Measurements from ENCODE around the gene CCDC50.

CCDC50 gene

GRCh38 chr3:191399918-191400317, 70.7 kb downstream of the CCDC50 start:
- in situ Hi-C loops (cut with MboI; ENCODE audit: low pct_unique_long_range_greater_than_20kb, low sequenced_read_pairs): no loop called here
- DNase-seq: no peak

GRCh38 chr3:191401775-191402357, 72.7 kb downstream of the CCDC50 start:
- no peak for DNase-seq
- in situ Hi-C loops (cut with MboI; ENCODE audit: low pct_unique_long_range_greater_than_20kb, low sequenced_read_pairs): no loop called here

- no peak for DNase-seq
- in situ Hi-C loops (cut with MboI; ENCODE audit: low pct_unique_long_range_greater_than_20kb, low sequenced_read_pairs): no loop called here
Measured at GRCh38 chr3:191409791-191410359, 80.7 kb downstream of the CCDC50 start.

- in situ Hi-C loops (cut with MboI; ENCODE audit: low pct_unique_long_range_greater_than_20kb, low sequenced_read_pairs): no loop called here
- no peak for DNase-seq
Measured at GRCh38 chr3:191412759-191413158, 83.6 kb downstream of the CCDC50 start.

GRCh38 chr3:191414286-191414685, 85.1 kb downstream of the CCDC50 start:
- in situ Hi-C loops (cut with MboI; ENCODE audit: low pct_unique_long_range_greater_than_20kb, low sequenced_read_pairs): no loop called here
- no peak for DNase-seq

- no peak for DNase-seq
- in situ Hi-C loops (cut with MboI; ENCODE audit: low pct_unique_long_range_greater_than_20kb, low sequenced_read_pairs): no loop called here
Measured at GRCh38 chr3:191414732-191415131, 85.5 kb downstream of the CCDC50 start.

GRCh38 chr3:191415566-191415965, 86.4 kb downstream of the CCDC50 start:
- in situ Hi-C loops (cut with MboI; ENCODE audit: low pct_unique_long_range_greater_than_20kb, low sequenced_read_pairs): no loop called here
- DNase-seq: no peak

GRCh38 chr3:191417457-191417729, 88.2 kb downstream of the CCDC50 start:
- in situ Hi-C loops (cut with MboI; ENCODE audit: low pct_unique_long_range_greater_than_20kb, low sequenced_read_pairs): no loop called here
- no peak for DNase-seq

- in situ Hi-C loops (cut with MboI; ENCODE audit: low pct_unique_long_range_greater_than_20kb, low sequenced_read_pairs): no loop called here
- DNase-seq: no peak
Measured at GRCh38 chr3:191420771-191421170, 91.6 kb downstream of the CCDC50 start.

- in situ Hi-C loops (cut with MboI; ENCODE audit: low pct_unique_long_range_greater_than_20kb, low sequenced_read_pairs): no loop called here
- DNase-seq: no peak
Measured at GRCh38 chr3:191424881-191425280, 95.7 kb downstream of the CCDC50 start.

GRCh38 chr3:191425322-191425734, 96.1 kb downstream of the CCDC50 start:
- in situ Hi-C loops (cut with MboI; ENCODE audit: low pct_unique_long_range_greater_than_20kb, low sequenced_read_pairs): no loop called here

GRCh38 chr3:191426311-191426710, 97.1 kb downstream of the CCDC50 start:
- no peak for DNase-seq
- in situ Hi-C loops (cut with MboI; ENCODE audit: low pct_unique_long_range_greater_than_20kb, low sequenced_read_pairs): no loop called here

More at GRCh38 chr3:191425322-191425734, 96.1 kb downstream of the CCDC50 start:
- no peak for DNase-seq

GRCh38 chr3:191428177-191428576, 99.0 kb downstream of the CCDC50 start:
- DNase-seq: no peak
- in situ Hi-C loops (cut with MboI; ENCODE audit: low pct_unique_long_range_greater_than_20kb, low sequenced_read_pairs): no loop called here

GRCh38 chr3:191430103-191430502, 100.9 kb downstream of the CCDC50 start:
- DNase-seq: no peak
- in situ Hi-C loops (cut with MboI; ENCODE audit: low pct_unique_long_range_greater_than_20kb, low sequenced_read_pairs): no loop called here

GRCh38 chr3:191431160-191431822, 102.1 kb downstream of the CCDC50 start:
- in situ Hi-C loops (cut with MboI; ENCODE audit: low pct_unique_long_range_greater_than_20kb, low sequenced_read_pairs): no loop called here
- DNase-seq: no peak

- in situ Hi-C loops (cut with MboI; ENCODE audit: low pct_unique_long_range_greater_than_20kb, low sequenced_read_pairs): no loop called here
- no peak for DNase-seq
Measured at GRCh38 chr3:191432162-191432561, 103.0 kb downstream of the CCDC50 start.

GRCh38 chr3:191434024-191434423, 104.8 kb downstream of the CCDC50 start:
- no peak for DNase-seq
- in situ Hi-C loops (cut with MboI; ENCODE audit: low pct_unique_long_range_greater_than_20kb, low sequenced_read_pairs): no loop called here

GRCh38 chr3:191435981-191436380, 106.8 kb downstream of the CCDC50 start:
- no peak for DNase-seq
- in situ Hi-C loops (cut with MboI; ENCODE audit: low pct_unique_long_range_greater_than_20kb, low sequenced_read_pairs): no loop called here

- DNase-seq: no peak
- in situ Hi-C loops (cut with MboI; ENCODE audit: low pct_unique_long_range_greater_than_20kb, low sequenced_read_pairs): no loop called here
Measured at GRCh38 chr3:191438150-191438814, 109.1 kb downstream of the CCDC50 start.

- in situ Hi-C loops (cut with MboI; ENCODE audit: low pct_unique_long_range_greater_than_20kb, low sequenced_read_pairs): no loop called here
- no peak for DNase-seq
Measured at GRCh38 chr3:191440532-191440931, 111.3 kb downstream of the CCDC50 start.

Data from KBM-7 (cell line).